ENCODE data around the gene CDKN1C.

Gene CDKN1C

GRCh38 chr11:2890466-2891294, 5.1 kb upstream of the CDKN1C start:
- peak overlapping the region; percentile 74 for H3K9ac ChIP-seq
- peak overlapping the region; percentile 88 for H3K27ac ChIP-seq
- H3K36me3 ChIP-seq = no peaks in the 10 kb centered on the region
- TF ChIP-seq Cebpa-rat (IDR thresholded peaks at IDR 0.05) = no peak
- H4K20me1 ChIP-seq = no peaks in the 10 kb centered on the region
- H3K9me3 ChIP-seq = no peaks in the 10 kb centered on the region
- peak overlapping the region; percentile 93 for H3K4me2 ChIP-seq
- H3K4me3 ChIP-seq = no peak overlapping the region; the same call in 1 of the 2 replicates
- peaks cover 67% of the 10 kb centered on the region for H3K4me1 ChIP-seq
- H3K27me3 ChIP-seq = no peaks in the 10 kb centered on the region

DNA sequence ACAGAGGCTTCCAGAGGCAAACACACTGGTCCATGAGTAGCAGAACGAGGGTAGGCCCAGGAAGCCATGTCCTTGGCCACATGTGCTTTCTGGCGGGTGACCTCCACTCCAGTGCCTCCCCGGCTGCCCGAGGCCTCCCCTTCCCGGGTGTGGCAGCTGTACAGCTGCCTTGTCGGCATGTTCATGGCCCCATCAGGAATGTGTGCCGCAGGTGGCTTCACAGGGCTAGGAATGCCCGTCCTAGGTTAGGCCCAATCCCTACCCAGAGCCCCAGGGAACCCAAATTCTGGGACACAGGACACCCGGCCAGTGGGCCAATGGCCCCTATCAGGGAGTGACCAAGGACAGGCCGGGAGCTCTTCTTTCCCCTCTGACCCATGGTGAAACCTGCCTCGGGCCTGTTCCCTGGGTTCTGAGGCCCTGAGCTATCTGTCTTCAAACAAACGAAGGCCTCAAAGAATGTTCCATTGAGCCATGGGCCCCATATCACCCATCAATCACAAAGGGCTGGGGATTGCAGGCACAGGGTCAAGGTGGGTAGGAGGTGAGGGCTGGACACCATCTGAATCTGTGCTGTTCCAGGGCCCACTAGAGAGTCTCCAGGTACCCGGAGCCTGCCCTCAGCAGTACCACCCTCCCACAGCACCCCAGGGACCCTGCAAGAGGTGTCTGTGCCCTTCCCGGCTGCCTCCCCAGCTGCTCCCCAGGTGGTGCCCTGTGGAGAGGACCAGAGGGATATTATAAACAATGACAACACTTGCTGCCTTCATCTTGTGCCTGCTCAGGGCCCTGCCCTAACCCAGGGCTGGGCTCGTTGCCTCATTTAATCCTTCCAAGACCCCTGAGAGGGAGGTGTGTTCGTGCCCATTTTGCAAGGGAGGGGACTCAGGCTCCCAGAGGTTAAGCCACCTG, 4.0 kb upstream of the CDKN1C start:
- no peak for TF ChIP-seq Cebpa-rat (IDR thresholded peaks at IDR 0.05)
- Histone ChIP-seq H3K4me2 (peak overlapping the region; percentile 93), H3K27me3 (peaks cover 7% of the 10 kb centered on the region; the same call in 1 of the 2 replicates), H3K9ac (peak overlapping the region; percentile 74; the same call in 1 of the 2 replicates), H4K20me1 (peaks cover 6% of the 10 kb centered on the region; the same call in 1 of the 2 replicates), H3K36me3 (no peaks in the 10 kb centered on the region), H3K4me1 (peaks cover 73% of the 10 kb centered on the region), H3K27ac (peak overlapping the region; percentile 88), H3K4me3 (no peak overlapping the region), H3K9me3 (no peaks in the 10 kb centered on the region)

DNA sequence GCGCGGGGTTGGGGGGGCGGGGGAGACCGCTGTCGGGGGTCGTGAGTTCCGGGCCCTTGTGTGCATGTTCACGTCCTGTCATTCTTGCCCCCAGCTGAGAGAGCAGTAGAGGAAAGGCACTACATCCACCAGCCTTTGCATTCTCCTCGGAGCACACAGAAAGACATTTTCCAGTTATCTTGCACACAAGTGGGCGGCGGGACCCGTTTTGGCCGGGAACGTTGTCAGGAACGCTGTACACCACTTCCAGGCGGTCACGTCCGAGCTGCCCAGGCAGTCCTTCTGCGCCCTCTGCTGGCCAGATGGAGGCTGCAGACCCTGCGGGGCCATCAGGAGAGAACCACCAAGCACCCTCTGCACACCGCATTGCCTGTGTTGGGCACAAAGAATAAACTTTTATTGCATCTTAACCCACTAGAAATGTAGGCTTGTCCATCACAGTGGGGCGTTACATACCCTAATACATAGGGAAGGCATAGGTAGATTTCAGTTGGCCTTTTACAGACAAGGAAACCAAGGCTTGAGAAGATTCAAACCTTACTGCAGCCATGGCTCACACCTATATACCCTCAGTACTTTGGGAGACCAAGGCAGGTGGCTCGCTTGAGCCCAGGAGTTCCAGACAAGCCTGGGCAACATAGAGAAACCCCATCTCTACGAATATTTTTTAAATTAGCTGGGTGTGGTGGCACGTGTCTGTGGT, 2.8 kb upstream of the CDKN1C start:
- H3K9me3 ChIP-seq = no peaks in the 10 kb centered on the region

GRCh38 chr11:2887515-2888195, 2.1 kb upstream of the CDKN1C start:
- Histone ChIP-seq H3K9ac (0 out of 2 replicates have a peak overlapping the region, but pooled peaks have one; percentile 28), H3K4me1 (peaks cover 80% of the 10 kb centered on the region), H3K27me3 (peaks cover 27% of the 10 kb centered on the region), H3K9me3 (no peaks in the 10 kb centered on the region), H3K4me3 (no peak overlapping the region), H4K20me1 (peaks cover 19% of the 10 kb centered on the region), H3K27ac (no peak overlapping the region), H3K36me3 (no peaks in the 10 kb centered on the region), H3K4me2 (peak overlapping the region; percentile 92)
- no peak for TF ChIP-seq Cebpa-rat (IDR thresholded peaks at IDR 0.05)

More for the DNA sequence above, 2.8 kb upstream of the CDKN1C start:
- Histone ChIP-seq H3K27me3 (peaks cover 19% of the 10 kb centered on the region; the same call in 1 of the 2 replicates), H3K4me2 (peak overlapping the region; percentile 92), H3K4me3 (no peak overlapping the region), H4K20me1 (peaks cover 11% of the 10 kb centered on the region), H3K36me3 (no peaks in the 10 kb centered on the region), H3K27ac (no peak overlapping the region), H3K9ac (no peak overlapping the region), H3K4me1 (peaks cover 79% of the 10 kb centered on the region)
- TF ChIP-seq Cebpa-rat (IDR thresholded peaks at IDR 0.05) = no peak

DNA sequence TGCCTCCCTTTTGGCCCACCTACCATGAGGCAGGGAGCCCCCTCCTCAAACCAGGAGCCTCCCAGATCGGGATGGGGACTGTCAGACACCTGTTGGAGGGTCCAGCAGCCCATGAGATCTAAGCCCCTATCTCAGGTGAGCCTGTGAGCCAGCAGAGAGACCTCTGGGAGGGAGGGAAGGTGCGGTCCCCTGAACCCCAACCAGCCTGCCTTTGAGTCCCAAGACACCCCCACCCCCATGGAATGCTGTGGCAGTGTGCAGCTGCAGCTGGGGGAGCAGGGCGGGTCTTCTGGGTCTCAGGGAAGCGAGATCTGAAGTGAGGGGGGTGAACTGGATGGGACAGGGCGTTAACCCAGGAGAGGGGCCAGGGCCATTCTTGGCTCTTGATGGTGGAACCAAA, 1.4 kb upstream of the CDKN1C start:
- H3K27ac ChIP-seq = no peak overlapping the region
- H3K4me3 ChIP-seq = no peak overlapping the region
- H3K36me3 ChIP-seq = no peaks in the 10 kb centered on the region
- H3K4me2 ChIP-seq = peak overlapping the region; percentile 92
- TF ChIP-seq Cebpa-rat (IDR thresholded peaks at IDR 0.05) = no peak
- H3K9ac ChIP-seq = no peak overlapping the region
- H3K9me3 ChIP-seq = no peaks in the 10 kb centered on the region
- H3K4me1 ChIP-seq = peaks cover 82% of the 10 kb centered on the region
- peaks cover 25% of the 10 kb centered on the region for H4K20me1 ChIP-seq
- H3K27me3 ChIP-seq = peaks cover 31% of the 10 kb centered on the region

DNA sequence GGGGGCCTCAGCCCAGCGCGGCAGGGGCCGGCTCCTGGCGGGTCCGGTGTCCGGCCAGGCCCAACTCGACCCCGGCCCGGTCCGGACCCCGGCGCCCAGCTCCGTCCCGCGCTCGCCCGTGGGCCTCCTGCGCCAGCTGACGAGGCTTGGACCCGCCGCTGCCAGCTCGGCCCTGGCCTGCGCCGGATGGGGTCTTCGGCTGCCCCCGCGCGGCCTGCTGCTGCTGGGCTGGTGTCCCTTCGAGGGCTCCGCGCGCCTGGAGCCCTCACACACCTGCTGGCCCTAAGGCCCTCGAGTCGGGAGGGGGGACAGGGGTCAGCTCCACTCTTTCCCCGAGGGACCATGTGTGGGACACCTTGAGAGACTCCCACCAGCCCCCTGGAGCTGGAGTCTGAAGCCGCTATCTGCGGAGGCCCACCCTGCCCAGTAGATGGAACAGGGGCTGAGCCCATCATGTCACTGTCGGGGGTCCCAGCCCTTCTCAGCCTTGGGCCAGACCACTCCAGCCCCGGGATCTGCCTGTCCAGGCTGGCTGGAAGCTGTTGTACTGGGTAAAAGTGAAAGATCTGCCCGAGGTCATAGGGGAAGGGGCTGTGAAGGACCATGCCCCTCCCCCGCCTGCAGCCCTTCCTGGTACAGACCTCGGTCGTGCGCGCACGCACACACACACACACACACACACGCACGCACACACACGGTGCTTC, 768 bp upstream of the CDKN1C start:
- Histone ChIP-seq H4K20me1 (peaks cover 25% of the 10 kb centered on the region), H3K36me3 (no peaks in the 10 kb centered on the region), H3K9me3 (no peaks in the 10 kb centered on the region), H3K9ac (peak overlapping the region; percentile 71; the same call in 1 of the 2 replicates), H3K27ac (peak overlapping the region; percentile 74), H3K4me1 (peaks cover 82% of the 10 kb centered on the region), H3K27me3 (peaks cover 31% of the 10 kb centered on the region), H3K4me2 (peak overlapping the region; percentile 92), H3K4me3 (peak overlapping the region; percentile 61)
- no peak for TF ChIP-seq Cebpa-rat (IDR thresholded peaks at IDR 0.05)

DNA sequence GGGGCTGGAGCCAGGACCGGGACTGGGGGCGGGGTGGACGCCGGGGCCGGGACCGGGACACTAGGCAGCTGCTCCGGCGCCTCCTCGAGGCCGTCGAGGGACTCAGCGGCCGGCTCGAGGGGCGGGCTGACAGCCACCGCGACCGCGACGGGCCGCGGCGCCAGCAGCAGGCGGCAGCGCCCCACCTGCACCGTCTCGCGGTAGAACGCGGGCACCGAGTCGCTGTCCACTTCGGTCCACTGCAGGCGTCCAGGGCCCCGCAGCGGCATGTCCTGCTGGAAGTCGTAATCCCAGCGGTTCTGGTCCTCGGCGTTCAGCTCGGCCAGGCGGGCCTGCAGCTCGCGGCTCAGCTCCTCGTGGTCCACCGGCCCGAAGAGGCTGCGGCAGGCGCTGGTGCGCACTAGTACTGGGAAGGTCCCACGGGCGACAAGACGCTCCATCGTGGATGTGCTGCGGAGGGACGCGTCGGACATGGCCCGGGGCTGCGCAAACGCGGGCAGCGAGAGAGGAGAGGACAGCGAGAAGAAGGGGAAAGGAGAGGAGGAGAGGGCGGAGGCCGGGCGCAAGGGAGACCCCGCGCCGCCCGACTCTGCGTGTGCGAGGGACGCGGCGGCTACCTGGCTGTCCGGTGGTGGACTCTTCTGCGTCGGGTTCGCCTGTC, 428 bp downstream of the CDKN1C start:
- H3K4me3 ChIP-seq = peak overlapping the region; percentile 86
- H3K4me2 ChIP-seq = peak overlapping the region; percentile 92
- H3K9ac ChIP-seq = peak overlapping the region; percentile 26
- peaks cover 25% of the 10 kb centered on the region for H4K20me1 ChIP-seq
- H3K27ac ChIP-seq = peak overlapping the region; percentile 55; the same call in 1 of the 2 replicates
- H3K36me3 ChIP-seq = no peaks in the 10 kb centered on the region
- no peak for TF ChIP-seq Cebpa-rat (IDR thresholded peaks at IDR 0.05)
- peaks cover 31% of the 10 kb centered on the region for H3K27me3 ChIP-seq
- H3K4me1 ChIP-seq = peaks cover 76% of the 10 kb centered on the region
- H3K9me3 ChIP-seq = no peaks in the 10 kb centered on the region

All from BLaER1 (cell line).